ENCODE data around the gene ARHGAP4. TPM values are rescaled to one million over a fixed set of nuclear protein-coding genes. Genes with fewer than 3 reads are reported as not detected.

ARHGAP4 gene
- total and polyA plus RNA-seq, 2 donors (not counting 3 experiments of a cell fraction or from before 2014, with no cell fraction given) = 20.9 to 33.3 TPM

DNA sequence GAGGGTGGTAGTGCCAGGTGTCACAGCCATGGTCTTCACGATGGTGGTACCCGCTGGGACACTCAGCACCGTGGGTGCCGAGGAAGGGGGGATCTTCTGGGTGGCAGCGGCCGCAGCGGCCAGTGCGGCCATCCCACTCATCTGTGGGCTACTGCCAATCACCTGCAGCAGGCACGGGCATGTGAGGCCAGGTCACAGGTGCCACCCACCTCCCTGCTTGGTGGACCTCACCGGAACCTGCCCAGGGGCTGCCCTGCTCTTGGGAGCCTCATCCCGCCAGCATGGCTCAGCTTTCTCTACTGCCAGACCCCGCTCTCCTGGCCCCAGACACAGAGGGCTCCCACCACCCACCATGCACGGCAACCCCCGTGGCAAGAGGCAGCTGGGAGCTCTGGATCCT, 32.5 kb upstream of the ARHGAP4 start:
- no peaks in the 10 kb centered on the region for H3K27me3 ChIP-seq (ENCODE audit: control insufficient read depth in 2 of 2, insufficient read depth in 2 of 2, low read length in 2 of 2)
- H3K4me2 ChIP-seq (ENCODE audit: insufficient read depth, low read length) = no peak overlapping the region
- intact Hi-C loops (cut with micrococcal nuclease) (no loop called here), dilution Hi-C loops (cut with MboI; ENCODE audit: extremely low pct_ligation_motif_present, low sequenced_read_pairs) (no loop called here)
- POLR2A ChIA-PET = no interaction called here
- no peak for TF ChIP-seq CTCF (IDR thresholded peaks at IDR 0.05; ENCODE audit: extremely low read depth in 1 of 2, insufficient read depth in 1 of 2, low read depth in 1 of 2, low read length in 2 of 2)
- no peak for TF ChIP-seq GATA2 (IDR thresholded peaks at IDR 0.05; ENCODE audit: insufficient read depth, insufficient read length, low read depth, low read length)
- TF ChIP-seq POLR2AphosphoS5 (IDR thresholded peaks at IDR 0.05; ENCODE audit: insufficient read depth, low read depth, low read length) = no peak
- TF ChIP-seq MAX (IDR thresholded peaks at IDR 0.05; ENCODE audit: insufficient read depth, insufficient read length) = no peak
- no peak for TF ChIP-seq POLR2A (IDR thresholded peaks at IDR 0.05; ENCODE audit: low read depth, low read length)
- no peak for TF ChIP-seq EZH2 (IDR thresholded peaks at IDR 0.05; ENCODE audit: borderline replicate concordance, low read depth, low read length, severe bottlenecking)
- no peak for TF ChIP-seq MYC (IDR thresholded peaks at IDR 0.05; ENCODE audit: low read depth, low read length)
- TF ChIP-seq JUN (IDR thresholded peaks at IDR 0.05; ENCODE audit: borderline replicate concordance, insufficient read depth, insufficient read length, low read depth) = no peak
- TF ChIP-seq FOS (IDR thresholded peaks at IDR 0.05; ENCODE audit: borderline replicate concordance, insufficient read depth, low read length) = no peak
- DNase-seq (ENCODE audit: low read depth, low spot score) (no peak), FAIRE-seq (no peak)
- H3K79me2 ChIP-seq (ENCODE audit: control insufficient read depth, insufficient read depth, low read length) = peaks cover 10% of the 10 kb centered on the region
- no peaks in the 10 kb centered on the region for H3K4me1 ChIP-seq (ENCODE audit: control insufficient read depth, extremely low read depth, insufficient read depth, low read length)
- H3K36me3 ChIP-seq (ENCODE audit: control insufficient read depth in 2 of 2, extremely low read depth in 1 of 2, insufficient read depth in 2 of 2, low read length in 2 of 2) = peaks cover 14 to 74% of the 10 kb centered on the region in 2 experiments
- H3K9ac ChIP-seq (replicated peaks; ENCODE audit: extremely low read depth, insufficient read depth, low read length) = no peak overlapping the region
- H3K9me3 ChIP-seq (replicated peaks; ENCODE audit: control insufficient read depth, insufficient read depth, low read length) = no peaks in the 10 kb centered on the region
- no peak overlapping the region for H3K27ac ChIP-seq (ENCODE audit: insufficient read depth, low read depth, low read length)
- no TSS peak for BruUV-seq (replicated peaks)
- no peak overlapping the region for H2AFZ ChIP-seq (ENCODE audit: low read depth, low read length)
- no peaks in the 10 kb centered on the region for H4K20me1 ChIP-seq (replicated peaks; ENCODE audit: control insufficient read depth, extremely low read depth, insufficient read depth, low read length)
- CTCF ChIA-PET = interaction anchor here (1.6 kb wide), 1 partner anchor 12 kb away, joined by 6 read pairs; no protein-coding TSS in a partner anchor
- H3K9me1 ChIP-seq (replicated peaks; ENCODE audit: control insufficient read depth, extremely low read depth, insufficient read depth, low read length) = no peaks in the 10 kb centered on the region
- no peak overlapping the region for H3K4me3 ChIP-seq (replicated peaks in 1 of 3; ENCODE audit: insufficient read depth in 1 of 3, low read depth in 1 of 3, low read length in 3 of 3)

All from endothelial cell of umbilical vein (primary cell).